NT2/D1 (cell line): ENCODE measurements around the gene SGCA.

Experiments
- YY1 ChIP-seq: IDR thresholded peaks from 2 replicates; pipeline ENCODE4 v1.6.1; 2011; ENCODE audit not compliant: insufficient read length, insufficient read depth
- ZNF274 ChIP-seq: IDR thresholded peaks from 2 replicates; pipeline ENCODE4 v1.6.1; 2011; ENCODE audit warnings: mild to moderate bottlenecking, low read depth, low read length

DNA sequence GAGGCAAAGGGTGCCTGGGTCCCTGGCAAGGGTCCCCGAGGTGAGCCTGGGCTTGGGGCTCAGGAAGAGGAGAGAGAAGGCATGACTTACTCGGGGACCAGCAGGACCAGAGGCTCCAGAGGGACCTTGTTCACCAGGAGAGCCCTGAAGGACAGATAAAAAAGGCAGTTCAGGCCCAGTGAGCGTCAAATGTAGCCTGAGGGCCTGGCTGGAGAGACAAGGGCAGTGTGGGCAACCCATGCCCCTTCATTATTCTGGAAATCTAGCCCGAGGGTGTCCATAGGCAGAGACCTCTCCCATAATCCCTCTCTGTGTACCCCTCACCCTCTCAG is 21.6 kb downstream of the SGCA start:
- TF ChIP-seq YY1, result no peak
- TF ChIP-seq ZNF274, result no peak
